Smooth muscle cell of the brain vasculature (primary cell): Measurements from ENCODE around the gene P4HB.
A peak's percentile ranks its signal among the peaks of the same experiment; 100 is the strongest.

Experiments
- DNase-seq: peaks from one replicate; pipeline ENCODE4 v3.0.0-alpha.2; 2012; ENCODE audit warnings: low read depth, low spot score

The P4HB gene

GRCh38 chr17:81868674-81869220 lies 8.4 kb upstream of the P4HB start:
- no peak for DNase-seq

GRCh38 chr17:81867991-81868673 lies 7.8 kb upstream of the P4HB start:
- DNase-seq = no peak

- DNase-seq = no peak
These were observed 7.0 kb upstream of the P4HB start for GRCh38 chr17:81867170-81867990.

- DNase-seq = no peak
These were observed 6.3 kb upstream of the P4HB start for GRCh38 chr17:81866440-81867169.

GRCh38 chr17:81865733-81866439 lies 5.6 kb upstream of the P4HB start:
- DNase-seq = no peak

GRCh38 chr17:81865358-81865732 lies 5.0 kb upstream of the P4HB start:
- no peak for DNase-seq

GRCh38 chr17:81863833-81864768 lies 3.8 kb upstream of the P4HB start:
- DNase-seq = no peak

GRCh38 chr17:81863123-81863675 lies 2.9 kb upstream of the P4HB start:
- no peak for DNase-seq

- DNase-seq = peak; percentile 100
These were observed 627 bp upstream of the P4HB start for GRCh38 chr17:81860756-81861568.

- DNase-seq = no peak
These were observed 1.1 kb downstream of the P4HB start for GRCh38 chr17:81858967-81859905.

GRCh38 chr17:81858170-81858966 lies 2.0 kb downstream of the P4HB start:
- DNase-seq = no peak

- no peak for DNase-seq
These were observed 5.2 kb downstream of the P4HB start for GRCh38 chr17:81854974-81855774.

GRCh38 chr17:81852237-81852636 lies 8.1 kb downstream of the P4HB start:
- DNase-seq = no peak

- DNase-seq = no peak
These were observed 8.9 kb downstream of the P4HB start for GRCh38 chr17:81851423-81851822.

- DNase-seq = no peak
These were observed 10.9 kb downstream of the P4HB start for GRCh38 chr17:81849457-81849856.
